EL (cell line): Measurements from ENCODE around the gene CYSLTR2.
A peak's percentile ranks its signal among the peaks of the same experiment; 100 is the strongest.

Experiments
- DNase-seq: peaks from one replicate; pipeline ENCODE4 v3.0.0-alpha.2; 2016

Gene CYSLTR2

GRCh38 chr13:48707405-48707804, 53.7 kb downstream of the CYSLTR2 start:
- no peak for DNase-seq

DNA sequence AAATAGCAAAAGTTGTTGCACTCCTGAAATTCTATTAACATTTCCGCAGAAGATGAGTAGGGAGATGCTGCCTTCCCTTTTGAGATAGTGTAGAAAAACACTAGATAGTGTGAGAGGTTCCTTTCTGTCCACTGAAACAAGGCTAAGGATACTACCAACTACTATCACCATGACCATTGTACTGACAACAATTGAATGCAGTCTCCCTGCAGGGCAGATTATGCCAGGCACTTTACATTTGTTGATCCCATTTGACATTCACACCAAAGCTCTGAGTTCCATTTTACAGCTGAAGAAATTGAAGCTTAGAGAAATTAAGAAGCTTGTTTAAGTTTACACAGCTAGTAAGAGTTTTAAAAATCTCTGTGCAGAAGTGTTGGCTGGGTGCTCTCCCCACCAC, 55.0 kb downstream of the CYSLTR2 start:
- no peak for DNase-seq

GRCh38 chr13:48709213-48709612, 55.5 kb downstream of the CYSLTR2 start:
- DNase-seq, result no peak

- no peak for DNase-seq
These were observed 56.4 kb downstream of the CYSLTR2 start for GRCh38 chr13:48710160-48710559.

GRCh38 chr13:48712141-48712540, 58.4 kb downstream of the CYSLTR2 start:
- DNase-seq, result no peak

GRCh38 chr13:48715977-48716376, 62.2 kb downstream of the CYSLTR2 start:
- DNase-seq, result no peak

DNA sequence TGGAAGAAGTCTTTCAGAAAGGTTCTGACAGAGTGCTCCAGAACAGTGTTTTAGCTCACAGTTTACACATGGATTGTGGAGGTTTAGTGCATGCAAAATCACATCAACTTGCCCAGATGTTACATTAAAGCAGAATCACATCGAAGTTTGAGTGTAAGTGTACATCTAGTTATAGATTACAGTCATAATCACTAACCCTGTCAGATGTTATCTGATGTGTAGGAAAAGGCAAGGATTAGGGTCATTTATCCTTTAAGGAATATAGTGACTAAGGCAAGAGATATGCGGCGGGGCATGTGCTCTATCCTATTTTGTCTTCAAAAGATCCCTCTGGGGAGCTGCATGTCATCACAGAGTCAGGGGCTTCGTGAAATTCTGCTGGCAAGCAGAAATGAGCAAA, 66.9 kb downstream of the CYSLTR2 start:
- DNase-seq, result no peak

GRCh38 chr13:48723168-48723567, 69.4 kb downstream of the CYSLTR2 start:
- DNase-seq, result no peak

GRCh38 chr13:48725271-48725670, 71.5 kb downstream of the CYSLTR2 start:
- no peak for DNase-seq

- DNase-seq, result no peak
These were observed 73.0 kb downstream of the CYSLTR2 start for GRCh38 chr13:48726711-48727110.

- no peak for DNase-seq
These were observed 73.7 kb downstream of the CYSLTR2 start for GRCh38 chr13:48727241-48728011.

DNA sequence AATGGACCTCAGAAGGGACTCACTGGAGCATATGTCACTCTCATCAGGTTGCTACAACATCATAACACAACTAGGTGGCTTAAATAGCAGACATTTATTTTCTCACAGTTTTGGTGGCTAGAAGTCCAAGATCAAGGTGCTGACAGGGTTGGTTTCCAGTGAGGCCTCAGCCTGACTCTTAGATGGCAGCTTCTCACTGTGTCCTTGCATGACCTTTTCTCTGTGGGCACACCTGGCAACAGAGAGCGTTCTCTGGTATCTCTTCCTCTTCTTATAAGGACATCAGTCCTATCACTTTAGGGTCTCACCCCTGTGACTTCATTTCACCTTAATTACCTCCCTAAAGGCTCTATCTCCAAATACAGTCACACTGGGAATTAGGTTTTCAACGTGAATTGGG, 74.5 kb downstream of the CYSLTR2 start:
- no peak for DNase-seq

- no peak for DNase-seq
These were observed 75.1 kb downstream of the CYSLTR2 start for GRCh38 chr13:48728876-48729275.

DNA sequence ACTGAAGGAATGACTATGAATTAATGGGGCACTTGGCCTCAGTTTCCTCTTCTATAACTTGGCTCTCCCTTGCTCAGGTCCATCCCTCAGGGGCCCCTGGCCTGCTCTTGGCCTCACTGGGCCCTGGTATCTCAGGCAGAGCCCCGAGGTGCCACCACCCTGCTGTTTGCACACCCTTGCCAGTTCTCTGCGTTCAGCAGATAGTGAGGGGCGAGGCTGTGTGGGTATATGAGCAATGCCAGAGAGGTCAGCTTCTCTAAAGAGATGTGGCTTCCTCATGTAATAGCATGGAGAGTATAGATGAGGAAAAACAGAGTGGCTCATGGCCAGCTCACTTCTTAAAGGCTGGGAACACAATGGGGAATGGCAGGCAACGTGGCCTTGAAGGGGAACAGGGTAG, 76.1 kb downstream of the CYSLTR2 start:
- DNase-seq, result no peak

GRCh38 chr13:48731001-48731658, 77.4 kb downstream of the CYSLTR2 start:
- peak; percentile 31 for DNase-seq

GRCh38 chr13:48731957-48732569, 78.3 kb downstream of the CYSLTR2 start:
- peak; percentile 27 for DNase-seq

DNA sequence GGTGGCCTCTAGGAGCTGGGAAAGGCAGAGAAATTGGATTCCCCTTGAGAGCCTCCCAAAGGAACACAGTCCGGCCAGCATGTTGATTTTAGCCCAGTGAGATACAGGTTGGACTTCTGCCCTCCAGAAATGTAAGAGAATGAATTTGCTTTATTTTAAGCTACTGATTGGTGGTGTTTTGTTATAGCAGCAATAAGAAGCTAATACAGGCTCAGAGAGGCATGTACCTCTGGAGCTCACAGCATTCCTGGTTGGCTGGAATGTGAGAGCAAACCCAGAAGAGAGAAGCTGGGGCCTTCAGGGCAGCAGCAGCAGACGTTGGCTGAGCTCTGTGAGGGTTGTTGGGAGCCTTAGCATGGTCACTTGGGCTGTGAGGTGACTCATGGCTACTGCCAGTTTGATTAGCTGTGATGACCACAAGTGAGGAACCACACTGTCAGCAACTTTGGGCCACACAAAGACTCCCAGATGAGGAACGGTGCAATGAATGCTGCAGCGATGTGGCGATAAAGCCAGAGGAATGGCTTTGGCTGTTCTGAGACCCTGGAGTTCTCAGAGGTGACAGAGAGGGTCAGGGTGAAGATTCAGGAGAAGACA, 80.1 kb downstream of the CYSLTR2 start:
- DNase-seq, result no peak

DNA sequence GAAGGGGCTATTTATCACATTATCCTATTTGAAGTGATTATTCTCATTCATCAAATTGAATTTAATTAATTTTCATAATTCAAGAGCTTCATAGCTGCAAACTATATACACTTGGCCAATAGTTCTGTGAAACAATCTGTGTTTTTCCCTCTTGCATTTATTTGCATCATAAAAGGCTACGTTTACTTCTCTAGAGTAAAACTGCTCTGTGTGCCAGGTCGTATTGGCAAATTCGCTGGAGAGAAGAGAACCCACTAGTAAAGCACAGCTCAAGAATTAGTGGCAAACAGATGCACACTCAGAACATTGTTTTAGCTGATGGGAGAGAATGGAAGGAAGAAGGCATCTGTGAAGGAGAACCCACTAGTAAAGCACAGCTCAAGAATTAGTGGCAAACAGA, 81.8 kb downstream of the CYSLTR2 start:
- no peak for DNase-seq

DNA sequence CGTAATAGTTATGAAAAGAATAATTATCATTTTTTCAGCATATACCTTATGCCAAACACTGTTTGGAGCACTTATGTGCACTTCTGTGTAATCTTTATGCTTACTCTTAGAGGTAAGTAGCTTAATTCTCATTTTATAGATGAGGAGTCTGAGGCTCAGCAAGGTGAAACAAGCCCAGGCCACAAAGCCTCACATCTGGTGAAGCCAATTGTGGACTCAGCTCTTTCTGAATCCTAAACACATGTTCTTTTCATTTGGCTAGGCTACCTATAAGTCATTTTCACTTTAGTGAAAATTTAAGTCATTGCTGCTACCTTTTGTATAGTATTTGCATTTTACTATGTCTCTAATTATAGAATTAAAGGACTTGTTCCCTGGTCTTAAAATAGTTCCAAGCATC, 84.0 kb downstream of the CYSLTR2 start:
- no peak for DNase-seq

DNA sequence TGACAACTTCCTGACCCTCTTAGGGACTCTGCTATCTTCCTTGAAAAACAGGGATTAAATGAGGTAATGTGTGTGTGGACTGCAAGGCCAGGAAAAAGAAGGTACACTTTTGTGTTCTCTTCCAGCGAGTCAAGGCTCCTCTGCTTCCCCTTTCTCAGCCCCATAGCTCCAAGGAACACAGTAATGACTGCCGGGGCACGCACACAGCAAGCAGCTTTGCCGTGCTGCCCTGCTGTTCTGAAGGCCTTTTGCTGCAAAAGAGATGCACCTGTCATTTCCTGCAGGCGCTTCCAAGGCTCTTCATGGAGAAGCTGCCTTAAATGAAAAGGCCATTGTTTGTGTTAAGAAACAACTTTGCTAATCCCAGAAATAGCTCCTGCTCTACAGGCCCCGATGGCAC, 84.6 kb downstream of the CYSLTR2 start:
- no peak for DNase-seq

DNA sequence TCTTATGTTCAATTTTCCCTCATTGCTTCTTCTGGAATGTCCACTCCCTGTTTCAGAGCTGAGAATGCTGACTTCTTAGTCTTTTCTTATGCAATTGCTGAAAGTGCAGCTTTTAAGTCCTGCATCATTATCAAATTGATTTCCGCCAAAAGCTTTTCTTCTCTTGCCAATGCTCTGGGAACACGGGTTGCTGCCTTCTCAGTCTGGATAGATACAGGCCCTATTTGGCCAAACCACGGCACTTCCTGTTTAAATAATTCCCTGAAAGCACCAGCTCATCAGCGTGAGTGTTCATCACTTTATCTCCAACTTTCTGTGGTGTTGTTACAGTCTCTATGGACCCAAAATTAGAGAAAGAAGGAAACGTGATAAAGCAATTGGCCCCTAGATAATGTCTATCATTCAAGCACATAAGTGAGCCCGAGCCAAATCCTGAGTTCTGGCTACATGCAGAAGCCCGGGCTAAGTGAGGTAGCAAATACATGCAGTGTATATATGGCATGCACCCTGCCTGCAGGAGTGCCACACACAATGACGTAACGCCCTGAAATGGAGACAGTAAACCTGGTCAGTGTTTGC, 85.7 kb downstream of the CYSLTR2 start:
- no peak for DNase-seq

- peak; percentile 24 for DNase-seq
These were observed 87.6 kb downstream of the CYSLTR2 start for GRCh38 chr13:48741377-48741776.

DNA sequence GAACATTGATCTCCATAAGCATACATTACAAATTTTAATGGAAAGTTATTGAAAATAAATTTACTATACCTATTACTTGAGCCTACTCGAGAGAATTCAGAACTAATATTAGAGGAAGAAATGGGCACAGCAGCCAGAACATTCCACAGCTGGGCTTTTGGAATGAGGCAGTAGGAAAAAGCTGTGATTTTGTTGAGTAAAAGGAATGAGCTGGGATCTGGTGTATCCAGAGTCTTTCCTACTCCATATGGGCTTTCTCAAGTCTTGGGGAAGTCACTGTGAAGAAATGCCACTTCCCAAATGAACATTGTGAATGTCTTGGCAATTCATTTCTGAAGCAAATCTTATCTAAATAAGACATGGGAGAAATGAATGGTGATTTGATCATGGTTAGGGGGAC, 93.1 kb downstream of the CYSLTR2 start:
- DNase-seq, result no peak
